ENCODE results near the gene GRID2.

GRCh38 chr4:93187892-93188291, 884.1 kb downstream of the GRID2 start:
- no peak for TF ChIP-seq PREB (CRISPR knock-in tag; IDR thresholded peaks at IDR 0.05)
- no peak for TF ChIP-seq CTCF (CRISPR knock-in tag; IDR thresholded peaks at IDR 0.05)
- no peak for TF ChIP-seq TCF7 (IDR thresholded peaks at IDR 0.05; ENCODE audit: low read depth)
- TF ChIP-seq ZBTB44 (CRISPR knock-in tag; IDR thresholded peaks at IDR 0.05), result no peak
- no peak for TF ChIP-seq FOXK2 (IDR thresholded peaks at IDR 0.05)
- no peak for TF ChIP-seq HMG20A (CRISPR knock-in tag; IDR thresholded peaks at IDR 0.05; ENCODE audit: borderline replicate concordance)
- TF ChIP-seq ZIK1 (CRISPR knock-in tag; IDR thresholded peaks at IDR 0.05; ENCODE audit: borderline replicate concordance, low read depth), result no peak
- TF ChIP-seq CENPX (CRISPR knock-in tag; IDR thresholded peaks at IDR 0.05), result no peak
- no peak for TF ChIP-seq POLR2A (IDR thresholded peaks at IDR 0.05; ENCODE audit: insufficient read depth in 1 of 2, low read depth in 2 of 2, low read length in 2 of 2)
- no peak for TF ChIP-seq RBM22 (optimal IDR thresholded peaks at IDR 0.05; ENCODE audit: low read length)
- TF ChIP-seq ZNF292 (CRISPR knock-in tag; IDR thresholded peaks at IDR 0.05; ENCODE audit: borderline replicate concordance, low read depth), result no peak
- no peak for TF ChIP-seq EZH2 (conservative IDR thresholded peaks at IDR 0.05; ENCODE audit: low read depth, low read length)

Measured in HepG2 (cell line).